Frontal cortex (tissue), 4 donors: ENCODE data around the gene PPP2R5E. TPM values are rescaled to one million over a fixed set of nuclear protein-coding genes. Genes with fewer than 3 reads are reported as not detected.

Experiments
- DNase-seq, 2 donors: peaks; one replicate each; pipeline ENCODE4 v3.0.0; 2012; ENCODE audit warnings: low spot score in 2 of 2
- FAIRE-seq: peaks from 2 replicates; lab custom pipeline; 2012; peaks lifted over from hg19 to GRCh38; lab: Jason Lieb, UNC
- total RNA-seq: library from RNA; depleted of rRNA; stranded (reverse); fragments of >200 nt; gene quantifications from one replicate; pipeline ENCODE4 v1.2.3, GENCODE V29; 2014
- donor health status: control.
- donor health status: control.
- donor health status: control.

PPP2R5E gene
- total RNA-seq, 1 donor from 2014 or later: 35.1 TPM

DNA sequence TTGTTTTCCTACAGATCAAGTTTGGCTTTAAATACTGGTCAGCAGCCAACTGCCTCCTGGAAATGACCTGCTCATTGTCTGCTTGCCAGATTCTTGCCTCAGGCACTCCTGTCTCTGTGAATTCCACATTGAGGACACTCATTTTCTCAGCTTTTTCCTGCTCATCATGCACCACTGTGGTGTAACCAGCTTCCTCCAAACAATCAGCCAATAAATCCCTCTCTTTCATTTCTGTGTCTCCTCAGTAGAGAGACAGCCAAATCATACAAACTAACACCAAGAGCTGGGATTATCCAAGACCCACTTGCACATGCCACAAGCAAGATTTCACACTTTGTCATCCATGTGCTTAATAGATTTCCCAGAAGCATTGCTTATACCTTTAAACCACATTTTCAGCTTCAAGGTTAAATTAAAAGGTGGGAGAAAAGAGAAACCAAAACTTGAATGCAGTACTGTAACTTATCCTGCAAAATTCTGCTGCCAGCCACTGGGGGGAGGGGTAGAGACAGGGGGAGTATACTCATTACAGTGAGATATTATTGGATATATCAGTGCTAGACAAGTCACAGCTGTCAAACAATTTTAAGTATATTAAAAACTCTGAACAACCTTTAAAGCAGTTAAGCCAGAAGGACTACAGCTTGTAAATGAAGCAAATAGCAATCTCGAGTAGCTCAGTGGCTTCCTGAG, 105.0 kb downstream of the PPP2R5E start:
- peak in 1 of 2 donors; percentile 16 for DNase-seq

DNA sequence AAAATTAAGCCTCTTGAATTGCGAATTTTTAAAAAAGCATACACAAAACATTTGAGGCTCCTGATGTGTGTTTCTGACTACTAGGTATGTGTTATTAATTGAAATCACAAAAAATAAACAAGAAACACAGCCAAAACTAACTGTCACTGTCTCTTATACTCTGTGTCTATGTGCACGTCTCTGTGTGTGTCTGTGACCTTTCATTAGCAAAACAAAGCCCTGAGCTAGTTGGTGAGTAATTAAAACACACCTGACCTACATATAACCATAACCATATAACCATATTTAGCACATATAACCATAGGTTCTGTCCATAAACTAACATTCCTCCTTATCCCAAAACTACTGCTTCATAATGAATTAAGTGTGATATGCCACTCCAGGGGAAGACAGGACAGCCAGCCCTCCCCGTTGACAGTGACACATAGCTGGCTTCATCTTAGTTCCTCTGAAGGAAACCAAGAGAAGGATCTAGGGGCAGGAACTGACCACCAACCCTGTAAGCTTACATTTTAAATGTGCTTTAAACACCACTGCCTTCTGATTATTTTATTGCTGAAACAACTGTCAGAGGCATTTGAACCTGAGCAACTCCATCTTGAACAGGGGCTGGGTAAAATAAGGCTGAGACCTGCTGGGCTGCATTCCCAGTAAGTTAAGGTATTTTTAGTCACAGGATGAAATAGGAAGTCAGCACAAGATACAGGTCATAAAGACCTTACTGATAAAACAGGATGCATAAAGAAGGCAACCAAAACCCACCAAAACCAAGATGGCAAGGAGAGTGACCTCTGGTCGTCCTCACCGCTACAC, 106.7 kb downstream of the PPP2R5E start:
- DNase-seq (no peak), FAIRE-seq (no peak)

More for the DNA sequence above, 105.0 kb downstream of the PPP2R5E start:
- no peak for FAIRE-seq

DNA sequence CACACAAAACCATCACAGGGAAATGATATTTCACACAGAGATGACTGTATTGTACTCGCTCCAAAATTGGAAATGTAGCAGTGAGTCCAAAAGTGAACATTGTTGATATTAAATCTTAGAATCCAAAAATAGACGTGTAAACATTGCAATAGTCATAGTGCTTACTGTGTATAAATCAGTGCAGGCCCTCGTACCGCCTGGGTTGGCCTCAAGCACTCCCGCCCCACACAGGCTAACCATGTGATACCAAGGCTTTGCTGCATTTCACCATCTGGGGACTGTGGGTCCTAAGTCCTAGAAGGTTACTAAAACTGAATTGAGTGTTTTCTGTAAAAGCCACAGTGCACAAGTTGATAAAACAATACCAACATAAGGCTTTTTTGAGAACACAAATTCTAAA, 107.3 kb downstream of the PPP2R5E start:
- FAIRE-seq: no peak
- peak in 1 of 2 donors; percentile 33 for DNase-seq

DNA sequence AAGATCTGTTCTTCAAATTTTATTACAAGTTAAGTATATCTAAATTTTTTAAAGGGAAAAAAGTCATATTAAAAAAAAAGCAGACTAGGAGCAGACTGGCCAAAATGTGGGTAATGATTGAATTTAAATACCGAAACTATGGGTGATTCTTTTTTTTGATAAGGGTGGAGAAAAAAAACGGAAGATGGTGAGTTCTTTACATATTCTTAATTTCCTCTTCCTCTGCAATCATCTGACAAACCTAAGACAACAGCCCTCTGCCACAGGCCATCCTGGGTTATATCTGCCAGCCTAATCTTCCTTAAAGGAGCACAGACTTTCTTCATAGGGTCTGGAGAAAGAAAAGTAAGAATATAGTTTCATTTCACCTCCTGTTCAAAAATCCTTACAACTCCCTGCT, 108.0 kb downstream of the PPP2R5E start:
- FAIRE-seq (no peak), DNase-seq (no peak)

DNA sequence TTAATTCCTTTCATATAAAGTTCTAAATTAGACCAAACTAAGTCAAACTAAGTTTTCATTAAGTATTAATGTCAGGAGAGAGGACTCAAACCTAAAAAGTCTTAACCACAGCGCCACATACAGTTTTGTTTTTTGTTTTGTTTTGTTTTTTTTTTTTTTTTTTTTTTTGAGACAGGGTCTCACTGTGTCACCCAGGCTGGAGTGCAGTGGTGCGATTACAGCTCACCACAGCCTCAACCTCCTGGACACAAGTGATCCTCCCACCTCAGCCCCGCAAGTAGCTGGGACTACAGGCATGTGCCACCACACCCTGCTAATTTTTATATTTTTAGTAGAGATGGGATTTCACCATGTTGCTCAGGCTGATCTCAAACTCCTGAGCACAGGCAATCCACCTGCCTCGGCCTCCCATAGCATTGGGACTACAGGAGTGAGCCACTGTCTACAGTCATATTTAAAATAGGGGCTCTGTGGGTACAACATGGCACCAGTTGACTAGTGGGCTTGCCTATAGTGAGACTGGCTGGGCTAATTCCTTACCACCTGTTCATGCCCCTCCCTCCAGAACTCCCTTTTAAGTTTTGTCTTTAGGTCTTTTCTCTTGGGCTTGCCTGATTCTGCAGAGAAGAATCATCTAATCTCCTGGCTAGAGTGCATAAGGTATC, 110.2 kb downstream of the PPP2R5E start:
- FAIRE-seq (peak; percentile 8), DNase-seq (no peak)

DNA sequence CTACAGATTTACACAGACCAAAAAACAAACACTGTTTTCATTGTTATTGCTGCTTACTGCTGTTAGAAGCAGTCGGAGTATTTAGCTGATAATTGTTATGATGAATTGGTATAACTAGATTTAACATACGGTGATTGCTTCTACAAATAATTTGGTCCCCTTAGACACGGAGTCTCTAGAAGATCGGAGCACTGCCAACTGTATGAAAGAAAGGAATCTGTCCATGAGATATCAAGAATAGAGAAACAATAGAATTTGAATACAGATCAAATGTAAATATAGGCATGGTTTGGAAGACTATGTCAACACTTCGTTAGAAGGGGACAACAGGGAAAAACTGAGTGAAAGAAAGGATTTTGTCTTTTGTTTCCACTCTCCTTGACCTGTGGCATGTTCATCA, 110.9 kb downstream of the PPP2R5E start:
- DNase-seq (no peak), FAIRE-seq (no peak)

DNA sequence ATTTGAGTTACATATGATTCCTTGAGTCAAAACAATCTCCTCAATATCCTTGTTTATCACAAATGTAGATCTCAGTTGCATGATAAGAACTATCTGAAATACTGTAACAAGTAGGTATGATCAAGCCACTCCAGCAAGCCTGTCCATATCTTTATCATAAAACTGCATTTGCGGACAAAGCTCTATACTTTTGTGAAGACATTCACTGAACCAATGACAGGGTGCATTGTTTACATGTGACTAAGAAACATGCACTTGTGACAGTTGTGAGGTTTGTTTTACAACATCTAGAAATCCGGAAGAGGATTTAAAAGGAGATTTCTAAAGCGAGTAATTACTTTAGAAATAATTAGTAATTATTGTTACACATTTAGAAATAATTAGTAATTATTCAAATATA, 111.7 kb downstream of the PPP2R5E start:
- DNase-seq (no peak), FAIRE-seq (peak; percentile 88)

DNA sequence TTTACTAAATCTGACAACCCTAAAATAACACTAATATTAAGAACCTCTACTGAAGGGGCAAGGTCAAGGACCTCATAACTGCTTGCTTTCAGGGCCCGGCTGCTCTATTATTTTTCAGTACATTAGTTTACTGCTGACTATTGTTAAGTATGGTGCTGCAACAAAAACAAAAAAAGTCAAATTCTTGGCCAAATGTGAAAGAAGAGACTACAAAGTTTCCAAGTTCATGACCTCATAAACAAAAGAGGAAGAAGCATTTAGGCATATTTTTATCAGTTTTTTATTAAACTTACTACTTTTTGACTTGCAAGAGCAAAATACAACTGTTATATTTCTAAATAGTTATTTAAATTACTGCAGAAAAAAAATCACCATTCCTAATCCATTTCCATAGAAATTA, 114.7 kb downstream of the PPP2R5E start:
- DNase-seq (no peak), FAIRE-seq (no peak)

DNA sequence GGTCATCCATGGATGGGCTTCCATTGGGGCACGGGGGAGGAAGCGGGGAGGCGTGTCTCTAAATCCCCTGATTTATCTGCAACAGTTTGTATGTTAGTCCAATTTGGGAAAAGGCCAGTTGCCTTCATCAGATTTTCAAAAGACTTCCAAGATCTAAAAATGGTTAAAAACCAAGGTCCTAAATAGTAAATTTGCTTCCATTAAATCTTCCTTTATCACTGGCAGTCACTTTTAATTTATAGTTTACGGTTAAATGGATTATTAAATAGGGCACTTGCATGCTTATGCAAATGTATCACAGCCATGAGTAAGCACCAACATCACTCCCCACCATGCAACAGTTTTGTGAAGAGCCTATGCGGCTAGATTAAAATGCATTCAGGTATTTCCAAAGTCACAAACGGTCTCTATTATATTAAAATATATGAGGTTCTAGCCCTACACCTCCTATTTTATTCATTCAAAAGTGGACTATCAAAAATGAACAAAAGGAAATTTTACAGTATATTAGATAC, 116.3 kb downstream of the PPP2R5E start:
- FAIRE-seq: no peak
- no peak for DNase-seq

DNA sequence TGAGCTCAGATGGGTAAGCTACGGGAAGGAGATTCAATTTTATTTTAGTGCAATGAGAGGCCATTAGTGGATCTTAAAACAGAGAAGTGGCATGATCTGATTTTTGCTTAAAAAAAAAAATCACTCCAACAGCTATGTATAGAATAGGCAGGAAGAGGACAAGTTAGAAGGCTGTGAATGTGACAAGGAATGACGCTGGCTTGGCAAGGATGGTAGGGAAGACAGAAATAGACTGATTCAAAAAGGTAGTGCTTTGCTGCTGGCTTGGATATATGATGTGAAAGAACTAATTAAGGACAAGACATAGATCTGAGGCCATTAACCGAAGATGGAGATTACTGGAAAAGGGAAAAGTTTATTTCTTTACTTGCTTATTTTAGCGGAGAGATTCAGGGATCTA, 119.3 kb downstream of the PPP2R5E start:
- FAIRE-seq: no peak
- DNase-seq: no peak

DNA sequence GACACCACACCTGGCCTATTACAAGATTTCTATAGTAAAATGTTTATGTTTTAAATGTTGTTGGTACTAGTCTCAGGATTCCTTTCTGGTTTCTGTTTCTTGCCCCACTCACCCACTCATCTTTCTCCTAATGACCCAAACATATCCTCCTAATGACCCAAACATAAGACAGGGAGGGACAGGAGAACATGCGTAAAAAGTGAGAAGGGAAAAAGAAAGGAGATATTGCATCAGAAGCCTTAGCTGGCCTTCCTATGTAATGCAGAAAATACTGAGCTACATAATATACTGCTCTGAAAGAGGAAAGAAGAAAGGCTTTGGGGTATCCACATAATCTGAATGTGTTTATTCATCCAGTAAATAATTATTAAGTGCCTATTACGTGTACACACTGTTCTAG, 119.8 kb downstream of the PPP2R5E start:
- DNase-seq: no peak
- FAIRE-seq: no peak

DNA sequence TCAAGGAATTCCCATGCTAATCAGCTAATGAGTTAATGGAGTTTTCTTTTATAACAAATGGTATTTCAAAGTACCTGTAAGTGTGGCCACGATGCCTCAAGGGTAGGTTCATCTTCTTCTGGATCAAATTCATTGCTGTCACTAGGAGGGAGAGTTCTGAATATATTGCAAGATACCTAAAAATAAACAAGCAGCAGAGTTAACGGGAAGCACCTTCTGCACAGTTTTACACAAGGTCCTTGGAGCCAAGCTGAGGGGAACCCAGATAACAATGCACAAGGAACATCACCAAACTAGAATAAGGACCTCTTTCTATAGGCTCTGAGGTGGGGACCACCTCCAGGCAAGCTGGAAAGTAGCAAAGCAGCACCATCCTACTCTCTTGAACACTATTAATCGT, 121.3 kb downstream of the PPP2R5E start:
- FAIRE-seq (no peak), DNase-seq (no peak)

DNA sequence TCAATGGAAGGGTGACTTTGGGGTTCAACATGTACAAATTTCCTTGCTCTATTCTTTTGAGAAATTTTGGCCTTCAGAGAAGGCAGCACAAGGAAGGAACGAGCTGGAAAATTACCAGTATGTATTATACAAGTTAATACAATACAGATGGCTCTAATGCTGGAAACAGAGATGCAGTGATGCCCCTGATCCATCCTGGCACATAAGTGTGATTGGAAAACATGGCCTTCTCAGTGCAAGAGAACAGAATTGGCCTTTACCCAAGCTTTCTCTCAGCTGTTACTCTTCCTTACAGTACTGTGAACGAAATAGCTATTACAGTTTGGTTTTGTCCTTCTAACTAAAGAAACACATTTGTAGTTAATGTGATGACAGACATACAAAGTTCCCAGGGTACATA, 122.0 kb downstream of the PPP2R5E start:
- FAIRE-seq: no peak
- no peak for DNase-seq

DNA sequence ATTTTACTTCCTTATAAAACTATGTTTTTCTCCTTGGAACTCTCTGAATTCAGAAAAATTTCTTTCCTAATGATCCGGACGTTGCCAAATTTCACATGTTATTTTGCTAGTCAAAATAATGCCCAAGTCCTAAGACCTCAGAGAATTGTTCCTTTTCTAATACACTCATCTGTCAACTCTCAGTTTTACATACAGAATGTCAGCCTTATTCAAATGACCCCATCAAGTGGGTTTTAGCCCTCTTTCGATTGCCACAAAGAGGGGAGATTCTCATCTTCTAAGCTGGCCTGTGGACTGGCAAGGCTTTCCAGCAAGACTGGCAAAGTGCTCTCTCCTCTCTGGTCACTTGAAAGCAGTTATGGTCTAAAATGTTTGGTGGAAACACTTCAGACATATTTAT, 125.2 kb downstream of the PPP2R5E start:
- no peak for DNase-seq
- FAIRE-seq: no peak

DNA sequence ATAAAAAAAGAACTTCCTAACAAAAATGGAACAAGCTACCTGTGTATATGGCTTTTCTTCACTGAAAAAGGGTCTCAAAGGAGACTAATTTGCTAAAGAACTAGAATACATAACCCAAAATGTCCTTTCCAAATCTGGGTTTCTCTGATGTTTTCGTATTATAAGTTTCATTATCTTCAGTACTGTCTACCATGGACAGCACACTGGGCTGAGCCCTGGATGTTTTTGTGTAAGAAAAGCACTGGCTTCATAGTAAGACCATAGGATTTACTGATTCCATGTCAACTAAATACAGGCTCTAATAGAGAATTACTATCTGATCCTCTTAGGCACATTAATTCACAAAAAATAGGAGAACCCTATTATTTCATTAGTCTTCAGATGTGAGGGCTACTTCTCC, 130.2 kb downstream of the PPP2R5E start:
- FAIRE-seq (no peak), DNase-seq (no peak)

DNA sequence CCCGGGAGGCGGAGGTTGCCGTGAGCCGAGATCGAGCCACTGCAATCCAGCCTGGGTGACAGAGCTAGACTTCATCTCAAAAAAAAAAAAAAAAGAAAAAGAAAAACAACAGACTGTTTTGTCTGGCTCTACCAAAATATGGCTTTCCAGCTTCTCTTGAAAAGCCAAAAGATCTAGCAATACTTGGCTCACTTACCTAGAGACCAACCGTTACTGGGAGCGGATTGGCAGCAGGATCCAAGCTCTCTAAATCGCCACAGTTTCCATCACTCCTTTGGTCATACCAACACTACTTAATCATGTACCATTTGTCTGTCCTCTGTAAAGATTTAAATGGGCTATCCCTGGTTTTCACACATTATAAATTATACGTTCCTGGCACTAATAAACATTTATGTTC, 136.8 kb downstream of the PPP2R5E start:
- DNase-seq (no peak), FAIRE-seq (no peak)

DNA sequence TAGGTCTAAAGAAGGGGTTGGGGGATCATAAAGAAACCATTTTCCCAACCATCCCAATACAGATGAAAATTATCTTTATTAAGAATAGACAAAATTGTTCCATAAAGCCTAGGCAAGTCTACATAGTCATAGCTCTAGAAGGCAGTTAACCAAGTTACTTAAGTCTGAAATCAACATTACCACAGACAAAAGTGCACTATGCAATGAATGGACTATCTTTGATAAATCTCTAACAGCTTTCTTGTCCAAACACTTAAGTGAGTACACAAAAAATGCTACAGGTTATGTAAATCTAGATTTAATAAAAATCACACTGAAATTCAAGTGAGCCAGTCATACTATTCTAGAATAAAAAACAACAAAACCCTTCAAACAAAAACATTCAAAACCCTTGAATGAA, 137.5 kb downstream of the PPP2R5E start:
- DNase-seq (no peak), FAIRE-seq (no peak)

DNA sequence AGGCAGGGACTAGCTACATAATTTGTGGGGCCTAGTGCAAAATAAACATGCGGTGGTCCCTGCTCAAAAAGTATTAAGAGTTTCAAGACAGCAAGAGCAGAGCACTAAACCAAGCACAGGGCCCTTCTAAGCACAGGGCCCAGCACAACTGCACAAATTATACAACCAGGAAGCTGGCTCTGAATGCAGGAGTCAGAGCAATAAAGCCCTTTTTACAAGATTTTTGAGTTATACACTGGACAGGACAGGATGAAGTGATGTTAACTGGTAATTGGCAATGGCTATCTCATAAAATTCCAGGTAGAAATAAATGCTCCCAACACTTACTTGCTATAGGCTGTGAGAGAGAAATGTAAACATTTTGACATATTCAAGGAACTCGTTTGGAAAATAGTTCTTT, 138.3 kb downstream of the PPP2R5E start:
- no peak for FAIRE-seq
- DNase-seq: no peak

DNA sequence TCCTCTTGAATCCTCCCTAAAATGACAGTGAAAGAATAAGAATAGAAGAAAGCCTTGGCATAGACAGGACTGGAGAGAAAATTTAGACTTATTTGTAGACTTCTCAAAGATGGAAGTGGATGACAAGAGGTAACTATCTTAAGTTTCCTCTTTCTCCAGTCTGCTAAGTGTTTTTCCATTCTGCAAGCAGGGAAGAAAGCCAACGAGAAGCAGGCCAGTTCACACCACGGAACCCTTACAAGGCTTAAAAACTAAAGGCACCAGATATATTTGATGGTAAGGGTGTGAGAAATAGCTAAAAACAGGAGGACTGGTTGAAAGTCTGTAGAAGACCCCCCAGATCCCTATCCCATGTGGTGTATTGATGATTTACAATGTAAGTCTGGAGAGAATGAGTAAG, 141.5 kb downstream of the PPP2R5E start:
- DNase-seq (no peak), FAIRE-seq (no peak)

DNA sequence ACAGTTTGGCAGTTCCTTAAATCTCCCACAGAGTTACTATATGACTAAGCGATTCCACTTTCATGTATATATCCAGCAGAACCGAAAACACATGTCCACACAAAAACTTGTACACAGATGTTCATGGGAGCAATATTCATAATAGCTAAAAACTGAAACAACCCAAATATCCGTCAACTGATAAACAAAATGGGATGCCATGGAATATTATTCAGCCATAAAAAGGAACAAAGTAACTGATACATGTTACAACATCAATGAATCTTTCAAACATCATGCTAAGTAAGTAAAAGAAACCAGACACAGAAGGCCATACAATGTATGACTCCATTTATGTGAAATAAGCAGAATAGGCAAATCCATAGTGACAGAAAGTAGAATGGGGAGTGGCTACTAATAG, 144.2 kb downstream of the PPP2R5E start:
- DNase-seq: no peak
- no peak for FAIRE-seq

DNA sequence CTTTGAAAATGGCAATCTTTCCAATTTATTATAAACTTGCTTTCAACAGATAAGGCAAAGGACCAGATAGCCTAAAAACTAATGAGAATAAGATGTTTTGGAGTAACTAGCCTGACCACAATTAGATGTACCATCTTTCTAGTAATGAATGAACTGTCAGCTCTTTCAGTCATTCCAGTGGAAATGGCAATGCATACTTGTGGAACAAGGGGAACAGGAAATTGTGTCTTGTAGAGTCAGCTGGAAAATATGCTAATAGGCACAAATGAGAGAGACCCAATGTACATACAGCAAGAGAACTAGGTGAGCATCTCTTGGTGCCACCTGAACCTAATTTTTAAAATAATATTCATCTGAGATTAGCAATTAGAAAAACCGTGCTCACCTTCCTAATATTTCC, 148.3 kb downstream of the PPP2R5E start:
- FAIRE-seq (no peak), DNase-seq (no peak)
